ENCODE data around the gene CD151.
A peak's percentile ranks its signal among the peaks of the same experiment; 100 is the strongest.

Gene CD151

GRCh38 chr11:871472-871871, 38.7 kb downstream of the CD151 start:
- DNase-seq (ENCODE audit: low spot score): no peak

- DNase-seq (ENCODE audit: low spot score): no peak
Observed at GRCh38 chr11:872799-873198, 40.0 kb downstream of the CD151 start.

DNA sequence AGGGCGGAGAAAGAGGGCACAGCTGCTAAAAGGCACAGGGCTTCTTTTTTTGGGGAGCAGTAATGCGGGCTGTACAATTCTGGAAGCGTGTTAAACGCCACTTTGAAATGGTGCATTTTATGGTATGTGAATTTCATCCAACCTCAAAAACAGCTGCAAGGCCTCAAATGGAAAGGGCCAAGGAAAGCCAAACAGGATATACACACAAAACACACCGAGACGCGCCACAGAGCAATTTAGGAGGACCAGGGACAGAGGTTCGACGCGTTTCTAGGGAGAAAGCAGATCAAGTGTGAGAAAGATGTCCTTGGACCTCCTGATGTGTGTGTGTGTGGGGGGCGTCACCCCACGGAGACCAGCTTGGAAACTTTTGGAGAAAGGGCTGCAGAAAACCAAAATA, 41.0 kb downstream of the CD151 start:
- DNase-seq (ENCODE audit: low spot score): no peak

DNA sequence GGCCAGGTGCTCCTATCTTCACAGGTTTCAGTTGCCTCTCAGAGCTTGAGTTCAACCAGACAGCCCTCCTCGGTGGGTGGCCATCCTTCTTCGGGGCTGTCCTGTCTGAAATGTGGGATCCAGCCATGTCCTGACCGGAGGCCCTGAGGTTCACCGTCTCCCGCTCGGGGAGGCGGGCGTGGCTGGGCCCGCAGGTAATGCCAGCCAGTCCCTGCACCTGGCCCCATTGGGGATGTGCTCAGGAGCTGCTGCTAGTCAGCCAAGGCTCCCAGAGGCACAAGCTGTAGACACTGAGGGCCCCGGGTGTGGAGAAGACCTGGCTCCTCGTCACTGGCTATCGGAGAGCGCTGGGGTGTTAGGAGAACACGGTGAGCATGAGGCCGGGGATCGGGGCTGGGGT, 42.5 kb downstream of the CD151 start:
- no peak for DNase-seq (ENCODE audit: low spot score)

DNA sequence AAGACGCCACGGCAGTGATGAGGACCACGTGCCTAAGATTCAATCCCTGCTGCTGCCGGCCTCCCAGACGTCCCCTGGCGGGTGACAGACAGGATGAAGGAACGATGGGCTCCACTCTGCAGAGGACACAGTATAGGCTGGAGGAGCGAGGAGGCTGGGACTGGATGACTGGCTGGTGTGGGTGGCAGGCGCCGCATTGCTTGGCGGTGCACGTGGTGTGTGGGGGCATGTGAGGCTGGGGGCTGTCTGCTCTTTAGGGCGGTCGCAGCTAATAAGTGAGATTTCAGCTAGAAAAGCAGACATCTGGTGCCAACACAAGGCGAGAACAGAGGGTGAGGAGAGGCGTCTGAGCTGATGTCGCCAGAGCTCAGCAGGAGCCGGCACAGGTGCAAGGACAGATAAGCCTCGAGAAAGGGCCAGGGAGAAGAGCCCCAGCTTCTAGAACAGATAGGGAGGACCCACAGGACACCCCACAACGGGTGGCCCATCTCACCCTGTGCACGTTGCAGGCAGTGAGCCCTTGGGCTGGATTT, 43.1 kb downstream of the CD151 start:
- DNase-seq (ENCODE audit: low spot score): no peak

DNA sequence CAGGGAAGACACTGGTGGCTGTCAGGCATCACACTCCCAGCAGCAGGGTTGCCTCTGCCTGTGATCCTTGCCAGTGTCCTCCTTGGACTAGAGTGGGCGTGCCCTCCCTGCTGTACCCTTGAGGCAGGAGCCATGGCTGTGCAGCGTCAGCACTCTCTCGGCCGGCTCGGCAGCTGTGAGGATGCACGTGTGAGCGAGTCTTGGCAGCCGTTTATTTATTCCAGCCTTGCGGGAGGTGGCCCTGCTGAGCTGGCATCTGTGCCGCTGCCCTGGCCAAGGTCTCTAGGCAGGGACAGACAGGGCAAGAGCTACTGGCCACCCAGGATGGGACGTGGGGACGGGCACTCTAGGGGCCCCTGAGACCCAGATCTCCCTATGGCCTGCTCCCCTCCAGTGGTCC, 43.8 kb downstream of the CD151 start:
- DNase-seq (ENCODE audit: low spot score): peak; percentile 88

DNA sequence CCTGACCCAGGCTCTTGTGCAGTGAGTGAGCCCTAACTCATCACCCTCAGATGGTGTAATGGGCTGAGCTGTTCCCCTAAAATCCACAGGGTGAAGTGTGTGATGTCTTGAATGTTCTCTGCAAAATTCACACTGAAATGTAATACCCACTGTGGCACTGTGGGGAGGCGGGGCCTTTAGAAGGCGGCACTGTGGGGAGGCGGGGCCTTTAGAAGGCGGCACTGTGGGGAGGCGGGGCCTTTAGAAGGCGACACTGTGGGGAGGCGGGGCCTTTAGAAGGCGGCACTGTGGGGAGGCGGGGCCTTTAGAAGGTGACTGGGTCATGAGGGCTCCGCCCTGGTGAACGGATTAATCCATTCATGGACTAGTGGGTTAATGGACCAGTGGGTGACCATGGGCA, 44.8 kb downstream of the CD151 start:
- no peak for DNase-seq (ENCODE audit: low spot score)

DNA sequence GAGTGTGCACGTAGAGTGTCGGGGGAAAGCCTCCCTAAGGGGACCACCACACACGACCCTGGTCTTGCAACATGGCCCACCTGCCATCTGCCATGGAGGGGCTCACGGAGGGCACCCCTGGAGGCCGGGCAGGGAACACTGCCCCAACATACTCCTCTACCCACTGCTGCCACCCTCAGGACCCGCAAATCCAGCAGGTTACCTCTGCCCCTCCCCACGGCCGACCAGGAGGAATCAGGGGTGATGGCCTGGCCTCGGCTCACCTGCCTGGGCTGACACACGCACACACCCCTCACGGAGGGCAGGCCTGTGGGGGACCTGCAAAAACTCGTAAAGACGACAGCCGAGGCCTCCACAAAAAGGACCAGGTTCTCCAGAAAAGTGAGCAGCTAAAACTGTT, 47.7 kb downstream of the CD151 start:
- no peak for DNase-seq (ENCODE audit: low spot score)

- DNase-seq (ENCODE audit: low spot score): no peak
Observed at GRCh38 chr11:882596-882995, 49.8 kb downstream of the CD151 start.

GRCh38 chr11:883527-883926, 50.8 kb downstream of the CD151 start:
- no peak for DNase-seq (ENCODE audit: low spot score)

GRCh38 chr11:884578-885070, 51.9 kb downstream of the CD151 start:
- DNase-seq (ENCODE audit: low spot score): no peak

GRCh38 chr11:886568-886967, 53.8 kb downstream of the CD151 start:
- no peak for DNase-seq (ENCODE audit: low spot score)

GRCh38 chr11:887589-887988, 54.8 kb downstream of the CD151 start:
- DNase-seq (ENCODE audit: low spot score): no peak

All from cerebellar cortex (tissue), 1 donor.